ENCODE data around the gene PLXNA4.

PLXNA4 gene

DNA sequence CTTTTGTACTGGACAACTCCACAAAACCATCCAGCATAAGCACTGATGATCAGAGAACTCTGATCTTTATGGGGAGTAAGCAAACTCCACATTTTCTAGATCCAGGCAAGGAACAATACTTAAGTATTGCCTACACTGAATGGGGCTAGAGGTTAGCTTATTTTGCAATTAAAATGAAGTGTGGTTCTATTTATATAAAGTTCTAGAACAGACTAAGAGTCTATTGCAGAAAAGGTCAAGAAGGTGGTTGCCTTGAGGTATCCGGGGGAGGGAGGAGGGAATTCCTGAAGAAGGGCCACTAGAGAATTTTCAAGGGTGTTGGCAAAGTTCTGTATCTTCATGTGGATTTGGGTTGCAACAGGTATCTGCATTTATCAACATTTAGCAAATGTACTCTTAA lies 477.9 kb downstream of the PLXNA4 start:
- no peak for DNase-seq

- DNase-seq = no peak
Observed at GRCh38 chr7:132097550-132098134, 478.6 kb downstream of the PLXNA4 start.

DNA sequence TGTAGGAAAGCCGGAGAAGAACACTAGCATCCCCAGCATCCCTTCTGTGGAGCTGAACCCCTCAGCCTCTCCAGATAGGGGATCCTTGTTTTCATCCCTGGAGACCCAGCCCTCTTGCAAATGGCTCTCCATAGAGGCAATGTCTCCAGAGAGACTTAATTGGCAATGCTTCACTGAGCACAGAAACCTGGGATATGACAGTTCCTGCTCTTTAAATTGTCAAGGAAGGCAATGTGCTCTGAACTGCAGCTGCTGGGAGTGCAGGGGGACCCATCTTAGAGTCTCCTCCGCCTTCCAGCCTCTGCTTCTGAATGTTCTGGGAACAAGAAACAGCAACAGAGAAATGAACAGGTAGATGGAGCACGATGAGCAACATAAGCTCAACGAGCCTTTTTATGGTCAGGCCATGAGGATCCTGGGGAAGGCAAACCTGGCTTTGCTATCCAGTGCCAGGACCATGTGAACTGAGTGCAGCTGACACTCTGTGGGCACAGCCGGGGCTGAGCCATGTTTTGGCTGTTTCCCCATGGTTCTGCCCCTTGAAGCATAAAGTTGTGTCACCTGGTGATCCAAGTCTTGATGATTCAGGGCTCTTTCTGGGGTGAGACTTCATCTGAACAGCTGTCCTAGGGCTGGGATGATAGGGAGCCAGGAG lies 481.0 kb downstream of the PLXNA4 start:
- no peak for DNase-seq

DNA sequence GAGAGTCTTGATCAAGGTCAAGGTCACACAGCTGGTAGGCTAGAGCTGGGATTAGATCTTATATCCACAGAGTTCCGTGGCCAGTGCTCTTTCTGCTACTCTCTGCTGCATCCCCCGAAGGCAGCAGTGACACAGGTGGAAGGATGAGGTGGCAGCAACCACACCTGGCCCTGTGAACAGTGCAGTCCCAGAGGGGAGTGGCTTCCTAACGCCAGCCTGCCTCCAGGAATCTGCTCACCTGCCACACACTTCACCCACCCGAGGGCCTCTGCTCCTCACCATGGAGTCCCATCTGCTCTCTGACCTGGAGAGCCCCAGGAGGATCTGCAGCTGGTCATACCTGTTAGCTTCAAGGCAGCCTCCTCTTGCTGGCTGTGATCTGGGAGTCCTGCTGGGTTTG lies 484.2 kb downstream of the PLXNA4 start:
- no peak for DNase-seq

- no peak for DNase-seq
Observed at GRCh38 chr7:132091706-132092105, 484.6 kb downstream of the PLXNA4 start.

- DNase-seq = no peak
Observed at GRCh38 chr7:132090444-132090843, 485.8 kb downstream of the PLXNA4 start.

- no peak for DNase-seq
Observed at GRCh38 chr7:132089356-132089755, 486.9 kb downstream of the PLXNA4 start.

- no peak for DNase-seq
Observed at GRCh38 chr7:132087421-132087820, 488.8 kb downstream of the PLXNA4 start.

DNA sequence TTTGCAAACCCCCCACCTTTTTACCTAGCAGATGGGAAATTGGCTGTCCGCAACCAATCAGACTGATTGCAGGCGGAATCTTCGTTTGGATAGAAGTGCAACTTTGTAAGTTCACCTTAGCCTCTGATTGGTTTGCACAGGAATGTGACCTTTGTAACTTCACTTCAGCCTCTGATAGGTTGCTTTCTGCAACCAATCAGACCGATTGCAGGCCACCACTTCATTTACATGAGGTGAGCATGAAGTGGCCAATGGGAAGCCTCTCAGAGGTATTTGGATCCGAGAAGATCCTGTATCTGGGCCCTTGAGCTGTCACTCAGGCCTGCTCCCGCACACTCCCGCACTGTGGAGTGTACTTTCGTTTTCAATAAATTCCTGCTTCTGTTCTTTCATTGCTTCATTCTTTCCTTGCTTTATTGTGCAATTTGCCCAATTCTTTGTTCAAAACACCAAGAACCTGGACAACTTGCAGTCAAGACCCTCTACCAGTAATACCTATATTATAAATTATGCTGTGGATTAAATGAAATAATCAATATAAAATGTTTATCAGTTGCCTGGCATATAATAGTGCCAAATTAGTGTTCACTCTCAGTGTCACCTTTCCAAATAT lies 491.4 kb downstream of the PLXNA4 start:
- DNase-seq = no peak

- no peak for DNase-seq
Observed at GRCh38 chr7:132083537-132084123, 492.6 kb downstream of the PLXNA4 start.

DNA sequence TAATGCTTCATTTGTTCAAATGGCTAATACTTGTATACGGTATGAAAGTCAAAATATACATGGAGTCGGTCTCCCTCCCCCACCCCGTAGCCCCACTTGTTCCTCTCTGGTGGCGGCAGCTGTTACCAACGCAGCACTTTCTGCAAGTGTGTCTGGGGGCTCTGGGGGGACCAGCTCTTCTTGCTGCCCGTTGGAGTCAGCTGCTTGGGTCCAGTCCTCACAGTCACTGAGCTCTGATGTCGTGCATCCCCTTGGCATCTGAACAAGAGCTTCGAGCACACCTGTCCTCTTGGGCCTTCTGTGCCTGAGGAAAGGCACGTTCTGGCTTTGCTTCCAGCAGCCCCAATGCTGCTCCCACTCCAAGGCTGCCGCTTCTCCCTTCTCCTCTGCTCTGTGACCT lies 493.1 kb downstream of the PLXNA4 start:
- no peak for DNase-seq

- no peak for DNase-seq
Observed at GRCh38 chr7:132082394-132082793, 493.9 kb downstream of the PLXNA4 start.

- DNase-seq = no peak
Observed at GRCh38 chr7:132081686-132082085, 494.6 kb downstream of the PLXNA4 start.

DNA sequence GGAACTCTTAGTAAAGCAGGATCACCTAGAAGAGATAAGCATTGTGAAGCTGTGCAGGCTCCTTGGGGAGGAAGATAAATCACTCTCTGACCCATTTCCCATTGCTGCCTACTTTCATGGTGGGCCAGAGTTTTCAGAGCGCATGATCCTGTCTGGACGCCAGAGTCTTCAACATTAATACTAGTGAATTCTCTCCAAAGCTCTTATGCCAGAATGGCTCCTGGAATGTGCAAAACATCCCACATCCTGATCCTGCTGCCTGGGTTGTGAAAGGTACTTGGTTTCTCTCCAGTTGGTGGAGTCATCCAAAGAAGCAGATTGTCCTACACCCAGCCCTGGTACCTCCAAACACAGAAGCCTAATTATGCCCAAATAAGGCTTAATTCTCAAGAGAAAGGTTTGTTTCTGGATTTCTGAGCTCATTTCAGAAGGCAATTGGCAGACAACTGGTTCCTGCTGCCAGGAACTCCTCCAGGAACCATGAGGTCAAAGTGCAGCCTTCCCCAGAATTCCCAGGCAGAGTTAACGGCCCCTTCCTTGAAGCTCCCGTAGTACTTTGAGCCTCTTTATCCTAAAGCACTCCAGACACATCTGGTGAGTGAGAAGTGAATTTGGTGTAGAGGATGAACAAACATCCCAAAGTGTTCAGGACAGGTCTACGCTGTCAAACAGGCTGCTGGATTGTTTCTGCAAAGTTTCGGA lies 495.2 kb downstream of the PLXNA4 start:
- no peak for DNase-seq

GRCh38 chr7:132080467-132080866 lies 495.8 kb downstream of the PLXNA4 start:
- DNase-seq = no peak

DNA sequence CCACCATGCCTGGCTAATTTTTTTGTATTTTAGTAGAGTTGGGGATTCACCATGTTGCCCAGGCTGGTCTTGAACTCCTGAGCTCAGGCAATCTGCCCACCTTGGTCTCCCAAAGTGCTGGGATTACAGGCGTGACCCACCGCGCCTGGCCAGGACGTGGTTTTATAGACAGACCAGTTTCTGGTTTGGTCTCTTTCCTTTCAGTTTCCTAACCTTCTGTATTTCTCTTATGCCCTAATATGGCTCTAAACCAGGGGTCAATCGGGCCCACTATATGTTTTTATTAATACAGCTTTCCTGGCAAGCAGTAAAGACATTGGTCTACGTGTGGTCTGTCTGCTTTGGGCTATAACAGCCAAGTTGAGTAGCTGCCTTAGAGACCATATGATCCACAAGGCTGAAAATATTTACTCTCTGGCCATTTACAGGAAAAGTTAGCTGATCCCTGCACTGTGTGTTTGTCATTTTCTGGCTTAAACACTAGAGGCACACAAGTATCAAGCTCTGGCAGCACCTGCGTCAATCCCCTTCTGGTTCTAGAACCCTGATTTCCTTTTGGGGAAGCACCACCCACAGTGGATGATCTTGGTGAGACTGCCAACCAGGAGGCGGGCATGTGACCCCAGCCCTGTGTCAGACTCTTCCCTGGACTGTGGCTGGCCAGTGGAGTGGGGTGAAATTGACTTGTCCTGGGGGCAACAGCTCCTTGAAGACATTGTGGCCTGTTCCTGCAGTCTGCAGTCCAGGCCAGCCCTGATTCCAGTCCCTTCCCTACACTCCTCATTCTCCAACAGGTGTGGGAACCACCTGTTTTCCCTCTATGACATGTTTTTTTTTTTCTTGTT lies 497.2 kb downstream of the PLXNA4 start:
- no peak for DNase-seq

- DNase-seq = no peak
Observed at GRCh38 chr7:132077971-132078685, 498.1 kb downstream of the PLXNA4 start.

DNA sequence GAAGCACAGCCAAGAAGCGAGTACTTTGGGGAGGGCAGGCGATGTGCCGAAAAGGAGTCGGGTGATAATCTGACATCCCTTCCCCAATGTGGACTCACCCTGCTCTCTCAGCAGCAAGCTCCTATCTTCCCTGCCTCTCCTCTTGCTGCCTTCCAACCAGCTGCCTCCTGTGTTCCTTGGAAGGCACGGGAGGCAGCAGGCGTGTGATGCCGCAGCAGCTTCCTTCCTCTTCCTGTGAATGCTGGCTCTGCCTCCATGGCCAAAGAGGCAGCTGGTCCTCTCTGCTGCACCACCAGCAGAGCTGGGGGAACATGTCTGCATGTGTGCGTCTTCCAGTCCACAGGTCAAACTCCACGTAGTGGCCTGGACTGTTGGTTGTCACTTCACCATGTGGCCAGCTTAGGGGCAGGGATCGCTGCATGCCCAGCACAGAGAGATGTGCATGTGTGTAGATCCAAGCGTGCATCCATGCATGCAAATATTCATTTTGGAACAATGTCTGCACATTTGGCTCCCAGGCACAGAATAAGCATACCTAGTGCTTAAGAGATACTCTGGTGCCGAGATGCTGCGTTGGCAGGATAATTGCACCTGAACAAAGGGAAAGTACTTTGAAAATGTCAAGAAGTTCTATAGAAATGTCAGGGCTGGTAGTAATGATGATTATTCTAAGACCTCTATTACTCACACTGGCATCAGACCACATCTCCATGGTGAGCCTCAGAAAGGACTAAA lies 499.8 kb downstream of the PLXNA4 start:
- no peak for DNase-seq

- DNase-seq = no peak
Observed at GRCh38 chr7:132075515-132075914, 500.8 kb downstream of the PLXNA4 start.

DNA sequence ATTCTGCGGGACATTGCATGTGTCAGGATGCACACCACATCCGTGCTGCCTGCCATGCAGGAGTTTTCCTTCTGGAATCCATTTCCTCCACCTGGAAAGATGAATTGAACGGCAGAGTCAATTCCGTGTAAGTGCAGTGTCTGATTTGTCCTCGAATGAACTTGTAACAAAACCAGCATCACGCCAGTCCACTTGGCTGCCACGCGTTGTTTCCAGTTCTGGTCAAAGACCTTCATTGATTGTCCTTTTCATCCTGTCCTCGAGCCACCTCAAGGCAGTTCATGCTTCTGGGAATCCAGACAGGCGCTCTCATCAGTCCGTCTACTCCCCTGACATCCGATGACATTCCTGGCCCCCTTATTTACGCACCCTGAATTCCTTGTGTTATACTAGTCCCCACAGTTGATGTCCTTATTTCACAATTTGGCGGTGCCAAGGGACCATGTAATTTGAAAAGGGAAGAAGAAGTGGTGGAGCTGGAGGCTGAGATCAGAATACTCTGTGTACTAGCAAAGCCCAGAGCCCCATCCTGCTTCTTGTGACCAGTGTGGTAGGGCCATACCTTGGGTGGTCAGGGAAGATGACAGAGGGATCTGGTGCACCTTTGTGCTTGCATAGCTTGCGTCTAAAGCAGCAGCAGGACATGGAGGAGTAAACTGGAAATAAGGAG lies 502.2 kb downstream of the PLXNA4 start:
- DNase-seq = no peak
